Stimulated activated CD8-positive, alpha-beta memory T cell treated with anti-CD3 and anti-CD28 coated beads, Interleukin-15, amount 100 ng/mL, for 48 hours (primary cell): ENCODE data around the gene ASIC3.

Experiments
- DNase-seq, 2 donors: peaks; one replicate each; pipeline ENCODE4 v3.0.0-alpha.2; 2020; ENCODE audit warnings: low read depth in 2 of 2

Gene ASIC3

GRCh38 chr7:151056666-151057505 lies 8.6 kb downstream of the ASIC3 start:
- DNase-seq = no peak

GRCh38 chr7:151057506-151057988 lies 9.2 kb downstream of the ASIC3 start, which contains the start of gene CDK5:
CDK5 (minus strand) TSS chr7:151057897; CDS start chr7:151057848, 49 bp downstream.
- DNase-seq = no peak

- peak; percentile 97 for DNase-seq
Measured at GRCh38 chr7:151057989-151058780, 9.9 kb downstream of the ASIC3 start.

- no peak for DNase-seq
Measured at GRCh38 chr7:151058781-151059366, 10.5 kb downstream of the ASIC3 start.

GRCh38 chr7:151059367-151060112 lies 11.2 kb downstream of the ASIC3 start, which contains the start of gene SLC4A2:
SLC4A2 (plus strand) TSS chr7:151059589; CDS start chr7:151061988, 2,399 bp downstream.
- DNase-seq = peak; percentile 52 to 69

- DNase-seq = no peak
Measured at GRCh38 chr7:151060113-151060415, 11.7 kb downstream of the ASIC3 start.

GRCh38 chr7:151060416-151061212 lies 12.3 kb downstream of the ASIC3 start:
- DNase-seq = no peak

- DNase-seq = no peak
Measured at GRCh38 chr7:151061213-151062110, 13.1 kb downstream of the ASIC3 start.

- DNase-seq = no peak
Measured at GRCh38 chr7:151062111-151062398, 13.7 kb downstream of the ASIC3 start.

- DNase-seq = no peak
Measured at GRCh38 chr7:151062399-151063211, 14.3 kb downstream of the ASIC3 start.

GRCh38 chr7:151063212-151063561 lies 14.9 kb downstream of the ASIC3 start:
- no peak for DNase-seq

GRCh38 chr7:151064454-151064853 lies 16.1 kb downstream of the ASIC3 start:
- DNase-seq = no peak

- no peak for DNase-seq
Measured at GRCh38 chr7:151064993-151065392, 16.7 kb downstream of the ASIC3 start.

GRCh38 chr7:151065516-151065915 lies 17.2 kb downstream of the ASIC3 start:
- no peak for DNase-seq

GRCh38 chr7:151066273-151066974 lies 18.1 kb downstream of the ASIC3 start:
- DNase-seq = no peak

GRCh38 chr7:151068069-151068773 lies 19.9 kb downstream of the ASIC3 start:
- no peak for DNase-seq

GRCh38 chr7:151069841-151070573 lies 21.7 kb downstream of the ASIC3 start:
- no peak for DNase-seq
